WTC11 (cell line): ENCODE results near the gene EVI2A.

ENCODE experiments used
- CTCF ChIP-seq: fragments of 200-600 bp; IDR thresholded peaks from 2 replicates; pipeline ENCODE4 v1.8.0; 2022; ENCODE audit warnings: antibody characterized with exemption
- E2F1 ChIP-seq: sonication (generic); formaldehyde crosslinking; IDR thresholded peaks from 2 replicates; pipeline ENCODE4 v1.8.0; 2022; ENCODE audit warnings: mild to moderate bottlenecking, missing genetic modification reagents
- NFYB ChIP-seq: sonication (generic); formaldehyde crosslinking; conservative IDR thresholded peaks from 2 replicates; pipeline ENCODE4 v1.8.0; 2022; ENCODE audit warnings: low read depth, missing genetic modification reagents
- TF ChIP-seq, protein P1 (sequence below): sonication (generic); formaldehyde crosslinking; conservative IDR thresholded peaks from 2 replicates; pipeline ENCODE4 v1.8.1; 2022; ENCODE audit warnings: mild to moderate bottlenecking, missing genetic modification reagents
- TF ChIP-seq, protein P2 (sequence below): sonication (generic); formaldehyde crosslinking; IDR thresholded peaks from 2 replicates; pipeline ENCODE4 v1.8.0; 2022; ENCODE audit warnings: mild to moderate bottlenecking, missing genetic modification reagents
- TF ChIP-seq, protein P3 (sequence below): sonication (generic); formaldehyde crosslinking; IDR thresholded peaks from 2 replicates; pipeline ENCODE4 v1.8.1; 2023; ENCODE audit warnings: mild to moderate bottlenecking, missing genetic modification reagents, moderate library complexity
- TF ChIP-seq, protein P4 (sequence below): sonication (generic); formaldehyde crosslinking; IDR thresholded peaks from 2 replicates; pipeline ENCODE4 v1.8.0; 2022; ENCODE audit warnings: mild to moderate bottlenecking, missing genetic modification reagents

- TF ChIP-seq, protein P1, sequence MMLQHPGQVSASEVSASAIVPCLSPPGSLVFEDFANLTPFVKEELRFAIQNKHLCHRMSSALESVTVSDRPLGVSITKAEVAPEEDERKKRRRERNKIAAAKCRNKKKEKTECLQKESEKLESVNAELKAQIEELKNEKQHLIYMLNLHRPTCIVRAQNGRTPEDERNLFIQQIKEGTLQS (CRISPR knock-in tag), result no peak
- TF ChIP-seq, protein P2, sequence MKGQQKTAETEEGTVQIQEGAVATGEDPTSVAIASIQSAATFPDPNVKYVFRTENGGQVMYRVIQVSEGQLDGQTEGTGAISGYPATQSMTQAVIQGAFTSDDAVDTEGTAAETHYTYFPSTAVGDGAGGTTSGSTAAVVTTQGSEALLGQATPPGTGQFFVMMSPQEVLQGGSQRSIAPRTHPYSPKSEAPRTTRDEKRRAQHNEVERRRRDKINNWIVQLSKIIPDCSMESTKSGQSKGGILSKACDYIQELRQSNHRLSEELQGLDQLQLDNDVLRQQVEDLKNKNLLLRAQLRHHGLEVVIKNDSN (CRISPR knock-in tag), result no peak
- TF ChIP-seq, protein P3, sequence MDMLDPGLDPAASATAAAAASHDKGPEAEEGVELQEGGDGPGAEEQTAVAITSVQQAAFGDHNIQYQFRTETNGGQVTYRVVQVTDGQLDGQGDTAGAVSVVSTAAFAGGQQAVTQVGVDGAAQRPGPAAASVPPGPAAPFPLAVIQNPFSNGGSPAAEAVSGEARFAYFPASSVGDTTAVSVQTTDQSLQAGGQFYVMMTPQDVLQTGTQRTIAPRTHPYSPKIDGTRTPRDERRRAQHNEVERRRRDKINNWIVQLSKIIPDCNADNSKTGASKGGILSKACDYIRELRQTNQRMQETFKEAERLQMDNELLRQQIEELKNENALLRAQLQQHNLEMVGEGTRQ (CRISPR knock-in tag), result no peak
- TF ChIP-seq, protein P4, sequence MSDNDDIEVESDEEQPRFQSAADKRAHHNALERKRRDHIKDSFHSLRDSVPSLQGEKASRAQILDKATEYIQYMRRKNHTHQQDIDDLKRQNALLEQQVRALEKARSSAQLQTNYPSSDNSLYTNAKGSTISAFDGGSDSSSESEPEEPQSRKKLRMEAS (CRISPR knock-in tag), result no peak
- TF ChIP-seq NFYB (CRISPR knock-in tag) (no peak), E2F1 (CRISPR knock-in tag) (no peak), CTCF (no peak)
These were observed 6.7 kb downstream of the EVI2A start for GRCh38 chr17:31314782-31315100.
